Measurements from ENCODE around the gene ERICH4.

The ERICH4 gene

DNA sequence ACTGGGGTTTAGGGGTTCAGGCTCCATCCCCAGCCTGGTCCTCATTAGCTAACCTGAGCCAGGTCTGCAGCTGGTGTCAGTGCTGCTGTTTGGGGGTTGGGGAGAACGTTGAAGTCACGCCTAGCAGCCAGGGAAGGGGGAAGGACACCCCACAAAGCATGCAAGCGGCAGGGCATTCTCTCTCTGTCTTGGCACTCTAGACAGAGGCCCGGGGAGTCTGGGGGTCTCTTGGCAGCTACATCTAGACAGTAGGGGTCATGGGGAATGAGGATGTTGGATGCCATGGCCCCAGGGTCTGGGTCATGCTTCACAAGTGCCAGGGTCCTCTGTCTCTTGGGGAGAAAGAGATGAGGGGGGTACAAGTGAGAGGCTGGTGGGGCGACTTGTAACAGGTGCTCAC lies 2.6 kb downstream of the ERICH4 start:
- no peak overlapping the region for H3K4me3 ChIP-seq (replicated peaks; ENCODE audit: low read depth, low read length)
- TF ChIP-seq, protein P1, sequence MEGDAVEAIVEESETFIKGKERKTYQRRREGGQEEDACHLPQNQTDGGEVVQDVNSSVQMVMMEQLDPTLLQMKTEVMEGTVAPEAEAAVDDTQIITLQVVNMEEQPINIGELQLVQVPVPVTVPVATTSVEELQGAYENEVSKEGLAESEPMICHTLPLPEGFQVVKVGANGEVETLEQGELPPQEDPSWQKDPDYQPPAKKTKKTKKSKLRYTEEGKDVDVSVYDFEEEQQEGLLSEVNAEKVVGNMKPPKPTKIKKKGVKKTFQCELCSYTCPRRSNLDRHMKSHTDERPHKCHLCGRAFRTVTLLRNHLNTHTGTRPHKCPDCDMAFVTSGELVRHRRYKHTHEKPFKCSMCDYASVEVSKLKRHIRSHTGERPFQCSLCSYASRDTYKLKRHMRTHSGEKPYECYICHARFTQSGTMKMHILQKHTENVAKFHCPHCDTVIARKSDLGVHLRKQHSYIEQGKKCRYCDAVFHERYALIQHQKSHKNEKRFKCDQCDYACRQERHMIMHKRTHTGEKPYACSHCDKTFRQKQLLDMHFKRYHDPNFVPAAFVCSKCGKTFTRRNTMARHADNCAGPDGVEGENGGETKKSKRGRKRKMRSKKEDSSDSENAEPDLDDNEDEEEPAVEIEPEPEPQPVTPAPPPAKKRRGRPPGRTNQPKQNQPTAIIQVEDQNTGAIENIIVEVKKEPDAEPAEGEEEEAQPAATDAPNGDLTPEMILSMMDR (IDR thresholded peaks at IDR 0.05; ENCODE audit: low read length, missing control alignments), result no peak
- DNase-seq (ENCODE audit: low read depth), result no peak

DNA sequence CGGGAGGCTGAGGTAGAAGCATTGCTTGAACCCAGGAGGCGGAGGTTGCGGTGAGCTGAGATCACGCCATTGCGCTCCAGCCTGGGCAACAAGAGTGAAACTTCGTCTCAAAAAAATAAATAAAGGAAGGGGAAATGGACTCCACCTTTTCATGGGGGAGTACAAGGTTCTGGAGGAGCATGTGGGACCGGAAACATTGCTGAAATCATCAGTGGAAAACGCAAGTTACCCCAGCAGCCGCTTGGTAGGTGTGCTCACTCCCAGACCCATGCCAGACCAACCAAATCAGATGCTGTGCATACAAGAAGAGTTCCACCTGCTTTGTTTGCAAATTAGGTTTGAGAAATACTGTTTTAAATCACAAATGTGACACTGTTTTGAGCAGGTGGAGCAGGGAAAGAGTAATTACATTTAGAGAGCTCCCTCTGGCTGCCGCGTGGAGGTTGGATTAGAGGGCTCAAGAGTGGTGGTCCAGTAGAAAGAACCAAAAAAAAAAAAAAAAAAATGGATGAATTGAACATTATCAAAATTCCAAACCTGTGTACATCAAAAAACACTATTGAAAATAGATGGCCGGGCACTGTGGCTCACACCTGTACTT lies 4.9 kb downstream of the ERICH4 start:
- TF ChIP-seq, protein P1 (IDR thresholded peaks at IDR 0.05; ENCODE audit: low read length, missing control alignments), result peak; percentile 9
- DNase-seq (ENCODE audit: low read depth), result no peak
- H3K4me3 ChIP-seq (replicated peaks; ENCODE audit: low read depth, low read length), result no peak overlapping the region

DNA sequence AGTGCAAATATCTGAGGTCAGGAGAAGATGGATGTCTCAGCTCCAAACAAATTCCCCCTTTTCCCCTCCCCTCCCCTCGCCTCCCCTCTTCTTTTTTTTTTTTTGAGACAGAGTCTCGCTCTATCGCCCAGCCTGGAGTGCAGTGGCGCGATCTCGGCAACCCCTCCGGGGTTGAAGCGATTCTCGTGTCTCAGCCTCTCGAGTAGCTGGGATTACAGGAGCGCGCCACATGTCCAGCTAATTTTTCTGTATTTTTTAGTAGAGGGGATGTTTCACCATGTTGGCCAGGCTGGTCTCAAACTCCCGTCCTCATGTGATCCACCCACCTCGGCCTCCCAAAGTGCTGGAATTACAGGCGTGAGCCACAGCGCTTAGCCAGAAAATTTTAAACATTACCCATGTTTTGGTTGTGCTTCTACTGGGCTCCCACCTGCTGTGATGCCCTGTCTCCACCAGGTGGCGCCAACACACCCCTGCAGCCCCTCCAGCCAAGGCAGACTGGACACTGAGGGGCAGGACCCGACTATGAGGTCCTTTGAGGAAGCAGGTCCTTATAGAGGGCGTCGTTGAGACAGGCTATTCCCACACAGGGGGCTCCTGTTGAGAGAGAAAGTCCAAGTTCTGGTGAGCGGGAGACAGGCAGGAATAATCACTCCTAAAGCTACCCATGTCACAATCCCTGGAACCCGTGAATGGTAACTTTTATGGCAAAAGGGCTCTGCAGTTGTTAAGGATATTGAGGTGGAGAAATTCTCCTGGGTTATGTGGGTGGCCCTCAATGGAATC lies 6.3 kb downstream of the ERICH4 start:
- TF ChIP-seq, protein P1 (IDR thresholded peaks at IDR 0.05; ENCODE audit: low read length, missing control alignments), result peak; percentile 96

DNA sequence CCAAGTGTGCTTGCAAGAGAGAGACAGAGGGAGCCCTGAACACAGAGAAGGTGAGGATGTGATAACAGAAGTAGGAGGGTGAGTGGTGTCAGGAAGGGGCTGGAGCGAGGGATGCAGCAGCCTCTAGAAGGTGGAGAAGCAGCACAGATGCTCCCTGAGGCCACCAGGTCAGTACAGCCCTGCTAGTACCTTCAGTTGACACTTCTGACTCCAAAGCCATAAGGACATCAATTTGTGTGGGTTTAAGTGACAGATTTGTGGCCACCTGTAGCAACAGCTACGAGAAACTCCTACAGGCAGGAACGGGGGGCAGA lies 6.9 kb downstream of the ERICH4 start:
- TF ChIP-seq, protein P1 (IDR thresholded peaks at IDR 0.05; ENCODE audit: low read length, missing control alignments), result no peak
- no peak overlapping the region for H3K4me3 ChIP-seq (replicated peaks; ENCODE audit: low read depth, low read length)
- DNase-seq (ENCODE audit: low read depth), result no peak

More for the DNA sequence above, 6.3 kb downstream of the ERICH4 start:
- peak overlapping the region; percentile 29 for H3K4me3 ChIP-seq (replicated peaks; ENCODE audit: low read depth, low read length)
- DNase-seq (ENCODE audit: low read depth), result peak; percentile 78

DNA sequence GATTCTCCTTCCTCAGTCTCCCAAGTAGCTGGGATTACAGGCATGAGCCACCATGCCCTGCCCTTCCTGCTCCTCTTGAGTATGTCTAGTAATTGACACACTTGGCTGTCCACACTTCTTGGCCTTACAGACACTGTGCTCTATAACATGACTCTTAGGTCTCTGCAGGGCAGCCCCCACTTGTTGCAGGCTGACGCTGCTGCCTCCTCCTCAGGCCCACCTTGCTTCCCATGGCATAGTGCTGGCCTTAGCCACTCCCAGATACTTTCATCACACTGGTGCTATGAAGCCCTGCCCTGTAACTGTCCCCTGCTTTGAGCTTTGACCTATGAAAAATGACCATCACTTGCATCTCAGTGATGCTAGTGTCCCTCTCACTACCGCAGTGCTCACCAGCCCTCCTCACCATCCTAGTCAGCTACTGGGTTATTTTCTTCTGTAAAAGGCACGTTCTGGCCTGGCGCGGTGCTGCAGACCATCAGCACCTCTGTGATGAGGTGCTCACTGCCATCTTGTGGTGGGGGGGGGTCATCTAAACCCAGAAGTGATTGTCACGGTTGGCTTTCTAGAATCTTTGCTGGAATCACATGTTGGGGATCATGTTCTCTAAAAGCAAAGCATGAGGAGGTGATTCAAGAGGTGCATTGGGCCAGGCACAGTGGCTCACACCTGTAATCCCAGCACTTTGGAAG lies 9.8 kb downstream of the ERICH4 start:
- TF ChIP-seq, protein P1 (IDR thresholded peaks at IDR 0.05; ENCODE audit: low read length, missing control alignments), result no peak
- no peak overlapping the region for H3K4me3 ChIP-seq (replicated peaks; ENCODE audit: low read depth, low read length)
- DNase-seq (ENCODE audit: low read depth), result no peak

DNA sequence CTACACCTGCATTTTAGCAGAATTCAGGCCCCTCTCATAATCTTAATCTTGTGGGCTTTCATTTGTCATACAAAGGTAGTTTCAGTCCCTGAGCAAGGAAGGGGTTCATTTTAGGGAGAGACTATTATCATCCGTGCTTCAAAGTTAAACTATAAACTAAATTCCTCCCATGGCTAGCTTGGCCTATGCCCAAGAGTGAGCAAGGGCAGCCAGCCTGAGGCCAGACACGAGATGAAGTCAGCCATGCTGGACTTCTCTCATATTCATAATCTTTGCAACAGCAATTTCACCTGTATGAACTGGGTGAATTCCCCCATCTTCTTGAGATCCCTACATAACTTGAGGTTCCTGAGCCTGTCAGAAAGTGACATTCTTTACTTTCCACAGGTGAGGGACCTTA lies 13.0 kb downstream of the ERICH4 start:
- H3K4me3 ChIP-seq (replicated peaks; ENCODE audit: low read depth, low read length), result no peak overlapping the region
- no peak for DNase-seq (ENCODE audit: low read depth)
- TF ChIP-seq, protein P1 (IDR thresholded peaks at IDR 0.05; ENCODE audit: low read length, missing control alignments), result no peak

Data from fibroblast of pulmonary artery (primary cell).